ENCODE measurements around the gene IPPK.
"Not testable (repeated sequence)": the region's sequence is repeated elsewhere in the genome, so short reads cannot be mapped to it uniquely, and the experiment has no call there.

GRCh38 chr9:92571871-92572270, 98.1 kb downstream of the IPPK start:
- TF ChIP-seq POLR2A, CTCF, EP300, POLR2AphosphoS5 (IDR thresholded peaks at IDR 0.05): not testable (repeated sequence)

Measured in gastroesophageal sphincter (tissue), 3 donors.